Suprapubic skin (tissue), 3 donors: ENCODE measurements around the gene MCTP2.

Source experiments
- CTCF ChIP-seq, 2 donors: fragments of 200-600 bp in 1 of 2; fragments of 450-650 bp in 1 of 2; sonication (generic) in 1 of 2; IDR thresholded peaks; one replicate each; pipeline ENCODE4 v1.5.1; 2016 to 2019; ENCODE audit warnings: antibody characterized with exemption in 2 of 2, mild to moderate bottlenecking in 1 of 2, moderate library complexity in 1 of 2
- EP300 ChIP-seq: sonication (generic); formaldehyde crosslinking; IDR thresholded peaks from one replicate; pipeline ENCODE4 v1.6.1; 2017; ENCODE audit warnings: antibody characterized with exemption

GRCh38 chr15:94185547-94186236 lies 45.7 kb upstream of the MCTP2 start:
- TF ChIP-seq CTCF (IDR thresholded peaks at IDR 0.05): no peak
- no peak for TF ChIP-seq EP300
